Esophagus muscularis mucosa (tissue), 4 donors: ENCODE measurements around the gene SARNP. TPM values are rescaled to one million over a fixed set of nuclear protein-coding genes. Genes with fewer than 3 reads are reported as not detected.

Source experiments
- DNase-seq: peaks from one replicate; pipeline ENCODE4 v3.0.0-alpha.2; 2017; ENCODE audit errors: extremely low spot score
- H3K27ac ChIP-seq, 4 donors: fragments of 200-600 bp; sonication (generic); replicated peaks in 1 of 4; 1 replicate in 3 of 4; 2 replicates in 1 of 4; pipeline ENCODE4 v1.5.1; 2016 to 2019; ENCODE audit warnings: mild to moderate bottlenecking in 1 of 4
- H3K27me3 ChIP-seq, 4 donors: fragments of 200-600 bp; sonication (generic); one replicate each; pipeline versions ENCODE4 v1.5.1 to v1.6.0; 2016 to 2019
- H3K36me3 ChIP-seq, 4 donors: fragments of 200-600 bp; sonication (generic); one replicate each; pipeline ENCODE4 v1.5.1; 2016 to 2019
- H3K4me1 ChIP-seq, 4 donors: fragments of 200-600 bp; sonication (generic); one replicate each; pipeline ENCODE4 v1.5.1; 2016 to 2019
- H3K4me3 ChIP-seq, 4 donors: fragments of 200-600 bp; sonication (generic); 1 replicate in 2 of 4; 2 replicates in 2 of 4; pipeline ENCODE4 v1.5.1; 2016 to 2019; ENCODE audit warnings: mild to moderate bottlenecking in 4 of 4, moderate library complexity in 1 of 4
- H3K9me3 ChIP-seq, 4 donors: fragments of 200-600 bp; sonication (generic); 1 replicate in 3 of 4; 2 replicates in 1 of 4; pipeline ENCODE4 v1.5.1; 2016 to 2019
- EP300 ChIP-seq: sonication (generic); formaldehyde crosslinking; IDR thresholded peaks from one replicate; pipeline ENCODE4 v1.6.1; 2017; ENCODE audit warnings: antibody characterized with exemption
- POLR2A ChIP-seq: fragments of 450-650 bp; IDR thresholded peaks from one replicate; pipeline ENCODE4 v1.6.1; 2017; ENCODE audit warnings: antibody characterized with exemption, moderate library complexity, mild to moderate bottlenecking, low read depth
- POLR2AphosphoS5 ChIP-seq, 2 donors: sonication (generic); formaldehyde crosslinking; IDR thresholded peaks; one replicate each; pipeline ENCODE4 v1.6.1; 2017; ENCODE audit warnings: antibody characterized with exemption in 2 of 2
- WGBS: methylation state at CpG from one replicate; pipeline ENCODE4 v1.1.5; 2018; 5-methylcytosine and 5-hydroxymethylcytosine counted together
- intact Hi-C: fragments of 100-400 bp; cut with DNase I; formaldehyde crosslinking; loops from one replicate; pipeline ENCODE4 v1.15.1; 2023
- total RNA-seq, 4 donors: library from RNA; depleted of rRNA; stranded (reverse); fragments of >200 nt; gene quantifications; one replicate each; pipeline versions ENCODE4 v1.1.0 to v1.2.1, GENCODE V29; 2016
- TF ChIP-seq, protein P1 (sequence below), 3 experiments: fragments of 200-600 bp in 2 of 3; fragments of 450-650 bp in 1 of 3; sonication (generic) in 2 of 3; IDR thresholded peaks; one replicate each; pipeline ENCODE4 v1.5.1; 2017 to 2019; ENCODE audit warnings: antibody characterized with exemption in 3 of 3, mild to moderate bottlenecking in 2 of 3, moderate library complexity in 1 of 3

SARNP gene
- total RNA-seq, 4 donors from 2014 or later, result 57.7 to 78.0 (median 70.1) TPM

DNA sequence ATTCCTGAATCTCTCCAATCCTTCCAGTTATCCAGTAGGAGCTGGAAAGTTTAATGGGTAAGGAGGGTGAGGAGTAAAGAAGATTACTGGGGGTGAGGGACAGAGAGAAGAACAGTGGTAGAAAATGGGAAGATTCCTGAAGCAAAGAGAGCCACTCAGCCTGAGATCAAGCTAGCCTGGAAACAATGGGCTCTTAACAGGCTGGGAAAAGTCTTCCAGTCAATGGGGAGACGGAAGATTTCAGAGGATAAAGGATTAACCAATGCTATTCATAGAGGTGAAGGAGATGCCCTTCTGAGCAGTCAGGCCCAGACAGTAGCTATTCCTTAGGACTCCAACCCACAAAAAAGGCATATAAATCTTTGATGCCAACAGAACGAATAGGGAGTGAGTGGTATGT is 59.8 kb downstream of the SARNP start:
- Histone ChIP-seq H3K4me3 (no peak overlapping the region), H3K27me3 (no peaks in the 10 kb centered on the region), H3K36me3 (peaks cover 39 to 98% (median 84%) of the 10 kb centered on the region in 4 donors), H3K9me3 (no peaks in the 10 kb centered on the region), H3K4me1 (no peaks in the 10 kb centered on the region), H3K27ac (no peak overlapping the region)
- intact Hi-C loops, result no loop called here
- DNase-seq, result no peak
- WGBS, result 87% methylated on average over 2 of the region's 2 CpGs
- TF ChIP-seq POLR2AphosphoS5 (IDR thresholded peaks at IDR 0.05) (no peak), EP300 (no peak)

DNA sequence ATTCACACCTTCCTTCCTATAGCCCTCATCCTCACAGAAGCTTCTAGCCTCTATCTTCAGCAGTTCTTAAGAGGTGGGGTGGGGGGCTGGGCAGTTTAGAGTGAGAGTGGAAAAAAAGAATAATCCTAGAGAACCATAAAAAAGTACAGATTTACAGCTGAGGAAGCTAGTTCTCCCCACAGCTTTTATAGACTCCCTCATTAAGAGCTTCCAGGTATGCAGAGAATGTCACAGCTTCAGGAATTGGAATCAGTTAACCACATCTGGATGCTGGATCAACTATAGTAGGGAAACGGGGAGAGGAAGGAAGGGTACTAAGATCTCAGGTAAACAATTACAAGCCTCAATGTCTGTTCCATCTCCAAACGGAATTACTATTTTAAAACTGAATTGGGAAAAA is 62.3 kb downstream of the SARNP start:
- Histone ChIP-seq H3K9me3 (no peaks in the 10 kb centered on the region), H3K36me3 (peaks cover 42 to 100% (median 94%) of the 10 kb centered on the region in 4 donors), H3K27me3 (no peaks in the 10 kb centered on the region), H3K4me3 (no peak overlapping the region), H3K4me1 (no peaks in the 10 kb centered on the region), H3K27ac (no peak overlapping the region)
- no peak for DNase-seq
- TF ChIP-seq POLR2AphosphoS5 (IDR thresholded peaks at IDR 0.05) (no peak), EP300 (no peak), POLR2A (no peak)
- TF ChIP-seq, protein P1, sequence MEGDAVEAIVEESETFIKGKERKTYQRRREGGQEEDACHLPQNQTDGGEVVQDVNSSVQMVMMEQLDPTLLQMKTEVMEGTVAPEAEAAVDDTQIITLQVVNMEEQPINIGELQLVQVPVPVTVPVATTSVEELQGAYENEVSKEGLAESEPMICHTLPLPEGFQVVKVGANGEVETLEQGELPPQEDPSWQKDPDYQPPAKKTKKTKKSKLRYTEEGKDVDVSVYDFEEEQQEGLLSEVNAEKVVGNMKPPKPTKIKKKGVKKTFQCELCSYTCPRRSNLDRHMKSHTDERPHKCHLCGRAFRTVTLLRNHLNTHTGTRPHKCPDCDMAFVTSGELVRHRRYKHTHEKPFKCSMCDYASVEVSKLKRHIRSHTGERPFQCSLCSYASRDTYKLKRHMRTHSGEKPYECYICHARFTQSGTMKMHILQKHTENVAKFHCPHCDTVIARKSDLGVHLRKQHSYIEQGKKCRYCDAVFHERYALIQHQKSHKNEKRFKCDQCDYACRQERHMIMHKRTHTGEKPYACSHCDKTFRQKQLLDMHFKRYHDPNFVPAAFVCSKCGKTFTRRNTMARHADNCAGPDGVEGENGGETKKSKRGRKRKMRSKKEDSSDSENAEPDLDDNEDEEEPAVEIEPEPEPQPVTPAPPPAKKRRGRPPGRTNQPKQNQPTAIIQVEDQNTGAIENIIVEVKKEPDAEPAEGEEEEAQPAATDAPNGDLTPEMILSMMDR (IDR thresholded peaks at IDR 0.05), result no peak
- intact Hi-C loops, result no loop called here
- 62% methylated on average over 2 of the region's 2 CpGs for WGBS

DNA sequence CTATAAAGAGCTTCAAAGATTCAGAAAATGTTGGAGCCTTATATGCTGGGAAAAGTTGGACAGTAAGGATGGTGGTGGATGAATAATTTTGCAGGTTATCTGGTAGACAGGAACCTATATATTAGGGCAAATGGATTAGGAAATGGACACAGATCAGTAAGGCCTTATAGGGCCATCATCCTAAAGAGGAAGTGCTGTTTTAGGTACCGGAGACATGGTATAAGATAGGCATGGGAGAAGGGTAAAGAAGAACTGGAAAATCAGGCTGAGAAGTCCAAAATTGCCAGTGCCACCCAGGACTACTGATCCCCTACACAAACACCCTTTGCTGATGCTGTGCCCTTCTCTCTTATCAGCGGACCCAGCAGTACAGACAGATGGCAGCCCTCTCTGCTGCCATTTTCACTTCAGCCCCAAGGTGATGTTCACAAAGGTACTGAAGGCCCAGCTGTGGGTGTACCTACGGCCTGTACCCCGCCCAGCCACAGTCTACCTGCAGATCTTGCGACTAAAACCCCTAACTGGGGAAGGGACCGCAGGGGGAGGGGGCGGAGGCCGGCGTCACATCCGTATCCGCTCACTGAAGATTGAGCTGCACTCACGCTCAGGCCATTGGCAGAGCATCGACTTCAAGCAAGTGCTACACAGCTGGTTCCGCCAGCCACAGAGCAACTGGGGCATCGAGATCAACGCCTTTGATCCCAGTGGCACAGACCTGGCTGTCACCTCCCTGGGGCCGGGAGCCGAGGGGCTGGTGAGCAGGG is 69.1 kb downstream of the SARNP start:
- no peak for TF ChIP-seq POLR2A
- no peak for TF ChIP-seq EP300
- no peak for TF ChIP-seq POLR2AphosphoS5 (IDR thresholded peaks at IDR 0.05)
- Histone ChIP-seq H3K4me3 (no peak overlapping the region), H3K27ac (no peak overlapping the region), H3K36me3 (peaks cover 7 to 42% (median 30%) of the 10 kb centered on the region in 4 donors), H3K9me3 (no peaks in the 10 kb centered on the region), H3K4me1 (peaks cover 19 to 39% (median 30%) of the 10 kb centered on the region in 4 donors), H3K27me3 (no peaks in the 10 kb centered on the region)
- no peak for DNase-seq
- WGBS, result 90% methylated on average over 7 of the region's 18 CpGs
- intact Hi-C loops, result loop anchor here (5.0 to 10.0 kb wide), 2 partner anchors 49 to 286 kb away; no protein-coding TSS in a partner anchor

DNA sequence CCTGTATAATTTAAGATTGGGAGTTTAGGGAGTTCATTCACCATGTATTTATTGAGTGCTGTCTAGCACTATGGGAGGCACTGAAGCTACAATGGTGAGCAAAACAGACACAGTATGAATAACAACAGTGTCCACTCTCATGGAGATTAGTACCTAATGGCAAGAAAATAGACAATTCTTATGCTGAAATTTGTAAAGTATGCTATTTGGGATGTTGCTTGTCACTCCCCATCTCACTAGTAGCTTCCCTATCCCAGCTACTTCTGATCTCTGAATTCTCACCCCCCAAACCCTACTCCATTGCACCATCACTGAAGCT is 70.7 kb downstream of the SARNP start:
- H3K9me3 ChIP-seq, result no peaks in the 10 kb centered on the region
- H3K27ac ChIP-seq, result no peak overlapping the region
- H3K27me3 ChIP-seq, result no peaks in the 10 kb centered on the region
- DNase-seq, result no peak
- peaks cover 23 to 49% (median 39%) of the 10 kb centered on the region in 4 donors for H3K4me1 ChIP-seq
- intact Hi-C loops, result loop anchor here (5.0 to 10.0 kb wide), 2 partner anchors 50 to 288 kb away; no protein-coding TSS in a partner anchor
- TF ChIP-seq EP300 (no peak), POLR2AphosphoS5 (IDR thresholded peaks at IDR 0.05) (no peak), POLR2A (no peak)
- TF ChIP-seq, protein P1 (IDR thresholded peaks at IDR 0.05), result no peak
- H3K4me3 ChIP-seq, result no peak overlapping the region
- peaks cover under 1 to 26% (median 15%) of the 10 kb centered on the region in 4 donors for H3K36me3 ChIP-seq

DNA sequence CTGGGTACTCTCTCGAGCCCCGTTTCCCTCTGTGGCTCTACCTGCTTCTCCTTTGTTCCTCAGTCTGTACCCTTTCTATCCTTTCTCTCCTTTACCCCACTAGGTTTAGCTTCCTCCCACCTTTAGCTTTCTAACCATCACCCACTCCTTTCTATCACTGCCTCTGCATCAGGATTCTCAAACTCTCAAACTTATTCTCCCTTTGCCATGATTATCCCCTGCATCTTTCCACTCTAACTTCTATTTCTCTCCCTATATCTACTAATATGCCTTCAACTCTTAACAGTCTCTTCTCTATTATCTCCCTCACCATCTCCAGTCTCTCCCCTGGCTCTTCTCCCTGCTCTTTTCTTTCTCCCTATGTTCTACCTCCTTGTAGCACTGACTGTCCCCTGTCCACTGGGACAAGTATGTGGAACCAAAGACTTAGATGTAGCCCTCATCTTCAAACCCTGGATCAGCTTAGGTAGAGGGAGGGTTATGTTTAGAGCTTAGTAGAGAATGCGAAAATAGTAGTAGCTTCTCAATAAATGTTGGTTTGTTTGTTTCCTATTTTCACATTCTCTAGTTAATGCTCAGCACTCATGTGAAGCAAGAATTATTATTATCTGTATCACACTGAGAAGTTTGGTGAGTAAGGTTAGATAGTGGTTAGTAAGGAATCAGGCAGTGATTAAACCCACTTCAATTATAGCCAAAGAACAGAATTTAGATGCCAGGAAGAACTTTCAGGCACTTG is 71.2 kb downstream of the SARNP start:
- WGBS, result 51% methylated on average over 3 of the region's 3 CpGs
- no peaks in the 10 kb centered on the region for H3K9me3 ChIP-seq
- H3K36me3 ChIP-seq, result peaks cover 0 to 21% (median 9%) of the 10 kb centered on the region in 4 donors
- peak overlapping the region in 3 of 4 donors; percentile 38 to 75 (median 50) for H3K27ac ChIP-seq
- H3K27me3 ChIP-seq, result no peaks in the 10 kb centered on the region
- H3K4me1 ChIP-seq, result peaks cover 23 to 50% (median 40%) of the 10 kb centered on the region in 4 donors
- intact Hi-C loops, result loop anchor here (5.0 to 10.0 kb wide), 2 partner anchors 51 to 288 kb away; no protein-coding TSS in a partner anchor
- TF ChIP-seq EP300, result no peak
- TF ChIP-seq, protein P1 (IDR thresholded peaks at IDR 0.05), result no peak
- TF ChIP-seq POLR2AphosphoS5 (IDR thresholded peaks at IDR 0.05), result no peak
- no peak for TF ChIP-seq POLR2A
- H3K4me3 ChIP-seq, result peak overlapping the region in 2 of 4 donors; percentile 8 to 18
- DNase-seq, result no peak
